Mesothelial cell of epicardium (in vitro differentiated cells): ENCODE results near the gene GABARAPL1. TPM values are rescaled to one million over a fixed set of nuclear protein-coding genes. Genes with fewer than 3 reads are reported as not detected.
"Not testable (repeated sequence)": the region's sequence is repeated elsewhere in the genome, so short reads cannot be mapped to it uniquely, and the experiment has no call there.

Experiments used
- DNase-seq, 2 experiments: peaks; one replicate each; pipeline ENCODE4 v3.0.0; 2021; ENCODE audit warnings: low spot score in 2 of 2; ENCODE audit not compliant: unreplicated experiment in 2 of 2
- H3K27ac Mint-ChIP-seq: 2 replicates; pipeline ENCODE4 v1.8.0; 2021; ENCODE audit warnings: mixed read lengths
- H3K27me3 Mint-ChIP-seq: 2 replicates; pipeline ENCODE4 v1.8.0; 2021; ENCODE audit warnings: low read depth, mixed read lengths
- H3K36me3 Mint-ChIP-seq: 2 replicates; pipeline ENCODE4 v1.8.0; 2021; ENCODE audit warnings: mixed read lengths
- H3K4me1 Mint-ChIP-seq: 2 replicates; pipeline ENCODE4 v1.8.0; 2021; ENCODE audit warnings: mixed read lengths
- H3K4me3 Mint-ChIP-seq: 2 replicates; pipeline ENCODE4 v1.8.0; 2021; ENCODE audit warnings: mild to moderate bottlenecking, moderate library complexity, mixed read lengths
- H3K9me3 Mint-ChIP-seq: 2 replicates; pipeline ENCODE4 v1.8.0; 2021; ENCODE audit warnings: mixed read lengths
- total RNA-seq: library from RNA; stranded (reverse); gene quantifications from 3 replicates; pipeline ENCODE4 v1.2.1, GENCODE V29; 2021
- TF ChIP-seq, protein P1 (sequence below): fragments of 200-600 bp; sonication (generic); IDR thresholded peaks from one replicate; pipeline ENCODE4 v1.5.0; 2021; ENCODE audit warnings: antibody characterized with exemption; ENCODE audit not compliant: unreplicated experiment

The GABARAPL1 gene
- total RNA-seq, 1 donor from 2014 or later: 100 TPM

DNA sequence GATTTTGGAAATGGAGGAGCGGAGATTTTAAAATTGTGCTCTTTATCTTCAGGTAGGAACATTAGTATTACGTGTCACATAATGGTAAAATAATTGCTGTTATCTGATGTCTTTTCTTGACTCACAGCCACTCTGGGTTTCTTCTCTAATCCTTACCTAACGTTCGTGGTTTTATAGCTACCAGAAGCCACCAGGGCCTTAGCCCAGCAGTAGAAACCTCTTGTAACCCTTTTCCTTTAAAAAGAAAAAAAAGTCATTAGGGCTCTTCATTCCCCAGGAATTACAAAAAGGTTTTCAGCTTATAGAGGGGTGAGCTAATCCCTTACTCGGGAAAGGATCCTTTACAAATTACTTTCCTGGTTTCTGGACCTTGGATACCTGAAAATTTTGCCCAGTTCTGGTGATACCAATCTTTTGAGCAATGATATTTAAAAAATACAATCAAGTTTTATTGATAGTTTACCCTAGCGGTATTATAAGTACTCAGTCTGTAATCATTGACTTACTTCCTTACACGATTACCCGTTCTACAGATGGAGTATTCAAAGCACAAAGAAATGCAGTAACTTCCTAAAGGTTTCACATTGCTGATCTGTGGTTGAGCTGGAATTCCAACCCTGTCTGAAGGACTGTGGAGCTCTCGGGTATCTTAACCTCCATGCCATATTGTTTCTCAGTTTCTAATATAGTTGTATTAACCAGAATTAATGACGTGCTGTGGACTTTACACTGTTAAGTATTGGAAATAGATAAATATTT is 1.6 kb downstream of the GABARAPL1 start:
- TF ChIP-seq, protein P1, sequence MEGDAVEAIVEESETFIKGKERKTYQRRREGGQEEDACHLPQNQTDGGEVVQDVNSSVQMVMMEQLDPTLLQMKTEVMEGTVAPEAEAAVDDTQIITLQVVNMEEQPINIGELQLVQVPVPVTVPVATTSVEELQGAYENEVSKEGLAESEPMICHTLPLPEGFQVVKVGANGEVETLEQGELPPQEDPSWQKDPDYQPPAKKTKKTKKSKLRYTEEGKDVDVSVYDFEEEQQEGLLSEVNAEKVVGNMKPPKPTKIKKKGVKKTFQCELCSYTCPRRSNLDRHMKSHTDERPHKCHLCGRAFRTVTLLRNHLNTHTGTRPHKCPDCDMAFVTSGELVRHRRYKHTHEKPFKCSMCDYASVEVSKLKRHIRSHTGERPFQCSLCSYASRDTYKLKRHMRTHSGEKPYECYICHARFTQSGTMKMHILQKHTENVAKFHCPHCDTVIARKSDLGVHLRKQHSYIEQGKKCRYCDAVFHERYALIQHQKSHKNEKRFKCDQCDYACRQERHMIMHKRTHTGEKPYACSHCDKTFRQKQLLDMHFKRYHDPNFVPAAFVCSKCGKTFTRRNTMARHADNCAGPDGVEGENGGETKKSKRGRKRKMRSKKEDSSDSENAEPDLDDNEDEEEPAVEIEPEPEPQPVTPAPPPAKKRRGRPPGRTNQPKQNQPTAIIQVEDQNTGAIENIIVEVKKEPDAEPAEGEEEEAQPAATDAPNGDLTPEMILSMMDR: no peak
- Mint-ChIP-seq H3K4me1 (peaks cover 22% of the 10 kb centered on the region), H3K4me3 (peak overlapping the region; percentile 98), H3K36me3 (no peaks in the 10 kb centered on the region), H3K9me3 (no peaks in the 10 kb centered on the region), H3K27ac (peak overlapping the region; percentile 100), H3K27me3 (no peaks in the 10 kb centered on the region)
- no peak for DNase-seq

DNA sequence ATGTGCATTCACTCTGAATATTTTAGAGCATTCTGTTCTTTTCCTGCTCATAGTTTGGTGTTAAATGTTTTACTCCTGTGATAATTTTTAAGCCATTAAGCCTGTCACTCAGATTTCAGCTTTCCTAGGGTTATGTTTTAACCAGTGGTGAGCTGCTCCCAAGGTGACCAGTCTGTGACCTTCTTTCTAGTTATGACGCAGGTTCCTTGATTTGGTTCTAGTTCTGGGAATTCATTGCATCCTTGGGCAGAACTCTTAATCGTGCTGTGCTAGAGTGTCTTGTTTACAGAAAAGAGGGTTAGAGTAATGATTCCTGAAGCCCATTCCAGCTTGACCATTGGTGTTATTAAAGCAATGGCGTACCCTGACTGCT is 2.2 kb downstream of the GABARAPL1 start:
- H3K27me3 Mint-ChIP-seq: no peaks in the 10 kb centered on the region
- DNase-seq: no peak
- peaks cover 22% of the 10 kb centered on the region for H3K4me1 Mint-ChIP-seq
- peaks cover 2% of the 10 kb centered on the region for H3K36me3 Mint-ChIP-seq
- peak overlapping the region; percentile 100 for H3K27ac Mint-ChIP-seq
- H3K4me3 Mint-ChIP-seq: peak overlapping the region; percentile 98
- TF ChIP-seq, protein P1: no peak
- H3K9me3 Mint-ChIP-seq: no peaks in the 10 kb centered on the region

DNA sequence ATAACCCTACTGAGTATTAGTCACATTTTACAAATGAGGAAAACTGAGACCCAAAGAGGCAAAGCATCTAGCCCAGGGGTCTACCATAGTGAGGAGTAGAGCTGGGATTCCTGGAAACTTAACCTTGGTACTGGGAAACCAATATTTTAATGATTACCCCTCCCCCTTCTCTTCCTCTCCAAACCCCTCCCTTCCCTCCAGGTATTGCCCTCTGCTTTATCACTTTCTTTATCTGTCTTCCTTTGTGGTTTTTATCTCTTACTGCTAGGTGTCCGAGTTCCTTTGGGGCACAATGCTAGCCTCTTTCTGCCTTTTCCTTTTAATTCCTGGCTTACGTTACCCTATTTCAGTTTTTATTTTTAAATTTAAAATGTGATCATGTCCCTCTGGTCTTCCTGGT is 2.8 kb downstream of the GABARAPL1 start:
- H3K4me3 Mint-ChIP-seq: peak overlapping the region; percentile 98
- peak overlapping the region; percentile 100 for H3K27ac Mint-ChIP-seq
- DNase-seq: no peak
- no peaks in the 10 kb centered on the region for H3K27me3 Mint-ChIP-seq
- H3K9me3 Mint-ChIP-seq: no peaks in the 10 kb centered on the region
- TF ChIP-seq, protein P1: no peak
- peaks cover 7% of the 10 kb centered on the region for H3K36me3 Mint-ChIP-seq
- peaks cover 22% of the 10 kb centered on the region for H3K4me1 Mint-ChIP-seq

DNA sequence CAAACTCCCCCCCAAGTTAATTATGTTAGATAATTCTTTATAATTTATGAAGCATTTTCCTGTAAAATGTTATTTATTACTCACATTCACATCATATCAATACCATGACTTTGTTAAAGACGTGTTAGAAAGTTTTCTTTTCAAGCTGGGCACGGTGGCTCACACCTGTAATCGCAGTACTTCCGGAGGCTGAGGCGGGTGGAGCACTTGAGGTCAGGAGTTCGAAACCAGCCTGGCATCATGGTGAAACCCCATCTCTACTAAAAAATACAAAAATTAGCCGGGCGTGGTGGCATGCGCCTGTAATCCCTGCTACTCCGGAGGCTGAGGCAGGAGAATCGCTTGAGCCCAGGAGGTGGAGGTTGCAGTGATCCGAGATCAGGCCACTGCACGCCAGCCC is 3.3 kb downstream of the GABARAPL1 start:
- H3K4me3 Mint-ChIP-seq, H3K27me3 Mint-ChIP-seq, H3K9me3 Mint-ChIP-seq, DNase-seq: not testable (repeated sequence)
- Mint-ChIP-seq H3K27ac (peak overlapping the region; percentile 100), H3K4me1 (peaks cover 22% of the 10 kb centered on the region), H3K36me3 (peaks cover 12% of the 10 kb centered on the region)

DNA sequence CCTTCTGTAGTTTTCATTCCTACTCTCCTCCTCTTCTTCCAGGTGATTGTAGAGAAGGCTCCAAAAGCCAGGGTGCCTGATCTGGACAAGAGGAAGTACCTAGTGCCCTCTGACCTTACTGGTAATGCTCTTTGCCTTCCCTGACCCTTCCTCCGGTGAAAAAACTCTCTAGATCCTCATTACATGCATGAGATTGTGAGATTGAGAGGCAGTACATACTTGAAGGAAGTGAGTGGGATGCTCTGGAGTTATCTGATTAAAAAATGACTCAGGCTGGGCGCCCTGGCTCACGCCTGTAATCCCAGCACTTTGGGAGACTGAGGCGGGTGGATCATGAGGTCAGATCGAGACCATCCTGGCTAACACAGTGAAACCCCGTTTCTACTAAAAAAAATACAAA is 5.3 kb downstream of the GABARAPL1 start:
- Mint-ChIP-seq H3K27ac (peak overlapping the region; percentile 33), H3K9me3 (no peaks in the 10 kb centered on the region), H3K27me3 (no peaks in the 10 kb centered on the region), H3K4me1 (peaks cover 14% of the 10 kb centered on the region), H3K4me3 (no peak overlapping the region), H3K36me3 (peaks cover 31% of the 10 kb centered on the region)
- TF ChIP-seq, protein P1: no peak
- DNase-seq: no peak

DNA sequence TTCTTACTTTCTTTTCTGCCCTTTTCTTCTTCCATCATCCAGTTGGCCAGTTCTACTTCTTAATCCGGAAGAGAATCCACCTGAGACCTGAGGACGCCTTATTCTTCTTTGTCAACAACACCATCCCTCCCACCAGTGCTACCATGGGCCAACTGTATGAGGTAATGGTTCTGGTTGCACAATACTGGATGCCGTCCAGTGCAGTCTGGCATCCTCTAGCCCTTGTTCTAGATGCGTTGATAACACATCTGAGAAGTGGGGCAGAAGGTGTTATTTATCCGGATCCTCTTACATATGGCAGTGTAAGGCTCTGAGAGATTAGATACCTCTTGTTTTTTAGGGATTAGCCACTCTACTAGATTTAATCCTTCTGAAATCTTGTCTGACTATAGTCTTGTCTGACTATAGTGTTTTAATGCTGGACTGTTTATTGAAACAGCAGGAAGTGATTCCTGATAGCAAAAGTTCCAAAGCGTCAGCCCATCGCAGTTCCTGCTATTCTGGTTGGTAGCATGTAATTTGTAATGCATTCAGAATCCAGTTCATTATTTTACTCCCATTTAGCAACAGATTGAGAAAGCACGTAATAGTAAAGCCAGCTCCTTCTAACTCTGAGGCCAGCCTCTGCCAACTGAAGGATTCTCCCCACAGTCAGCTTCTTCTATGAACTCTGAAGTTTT is 7.9 kb downstream of the GABARAPL1 start:
- Mint-ChIP-seq H3K36me3 (peaks cover 50% of the 10 kb centered on the region), H3K9me3 (no peaks in the 10 kb centered on the region), H3K4me1 (peaks cover 1% of the 10 kb centered on the region), H3K4me3 (no peak overlapping the region), H3K27me3 (no peaks in the 10 kb centered on the region), H3K27ac (peak overlapping the region; percentile 17)
- TF ChIP-seq, protein P1: no peak
- DNase-seq: no peak
